Endothelial cell of umbilical vein (primary cell): ENCODE results near the gene SLC35D2. TPM values are rescaled to one million over a fixed set of nuclear protein-coding genes. Genes with fewer than 3 reads are reported as not detected.

ENCODE experiments used
- BruUV-seq: library from RNA; stranded (reverse); fragments of 400-500 nt; replicated peaks from 2 replicates; lab custom pipeline; 2021; lab: Mats Ljungman, UMichigan
- CTCF ChIA-PET: fragments of 300-600, 350-600 bp; sonication (Branson Sonifier 250); formaldehyde crosslinking; loops from one replicate; lab custom pipeline; 2021; ENCODE audit warnings: antibody characterized with exemption, inconsistent platforms; lab: Charles Lee
- POLR2A ChIA-PET: fragments of 300-600, 350-600 bp; sonication (Branson Sonifier 250); formaldehyde crosslinking; loops from one replicate; lab custom pipeline; 2021; ENCODE audit warnings: antibody characterized with exemption, inconsistent platforms; lab: Charles Lee
- DNase-seq: peaks from one replicate; pipeline ENCODE4 v3.0.0-alpha.2; 2011; ENCODE audit warnings: low read depth, low spot score
- FAIRE-seq: peaks from 2 replicates; lab custom pipeline; 2011; peaks lifted over from hg19 to GRCh38; lab: Jason Lieb, UNC
- H2AFZ ChIP-seq: 2 replicates; pipeline ENCODE4 v1.6.0; 2012; ENCODE audit warnings: low read depth, low read length, control low read depth, inconsistent platforms
- H3K27ac ChIP-seq: 2 replicates; pipeline ENCODE4 v1.5.1; 2011; ENCODE audit warnings: low read depth, mild to moderate bottlenecking, control low read depth, low read length, moderate library complexity; ENCODE audit not compliant: insufficient read depth
- H3K27me3 ChIP-seq, 2 experiments: 2 replicates each; pipeline versions ENCODE4 v1.6.0 to v1.6.1; 2011; ENCODE audit warnings: low read length in 2 of 2, mixed read lengths in 1 of 2; ENCODE audit not compliant: control insufficient read depth in 2 of 2, insufficient read depth in 2 of 2
- H3K36me3 ChIP-seq, 2 experiments: 2 replicates in 1 of 2; 3 replicates in 1 of 2; pipeline ENCODE4 v1.5.1; 2011; ENCODE audit warnings: low read length in 2 of 2, mild to moderate bottlenecking in 1 of 2, moderate library complexity in 1 of 2; ENCODE audit not compliant: control insufficient read depth in 2 of 2, insufficient read depth in 2 of 2; ENCODE audit errors: extremely low read depth in 1 of 2
- H3K4me1 ChIP-seq: 3 replicates; pipeline ENCODE4 v1.5.1; 2011; ENCODE audit warnings: mild to moderate bottlenecking, low read length; ENCODE audit not compliant: control insufficient read depth, insufficient read depth; ENCODE audit errors: extremely low read depth
- H3K4me2 ChIP-seq: 2 replicates; pipeline ENCODE4 v1.6.1; 2011; ENCODE audit warnings: low read length, control low read depth, mixed read lengths; ENCODE audit not compliant: insufficient read depth
- H3K4me3 ChIP-seq, 3 experiments: fragments of 200-600 bp in 1 of 3; sonication (generic), shearing (Covaris generic) in 1 of 3; replicated peaks in 1 of 3; 2 replicates each; pipeline ENCODE4 v1.5.1; 2011 to 2016; ENCODE audit warnings: control low read depth in 3 of 3, low read length in 3 of 3, mild to moderate bottlenecking in 2 of 3, inconsistent platforms in 1 of 3, low read depth in 1 of 3, moderate library complexity in 1 of 3; ENCODE audit not compliant: insufficient read depth in 1 of 3
- H3K79me2 ChIP-seq: 2 replicates; pipeline ENCODE4 v1.6.0; 2012; ENCODE audit warnings: low read length, inconsistent platforms; ENCODE audit not compliant: control insufficient read depth, insufficient read depth
- H3K9ac ChIP-seq: replicated peaks from 2 replicates; pipeline ENCODE3; 2011; ENCODE audit warnings: low read length, control low read depth; ENCODE audit not compliant: insufficient read depth; ENCODE audit errors: extremely low read depth
- H3K9me1 ChIP-seq: replicated peaks from 3 replicates; pipeline ENCODE4 v1.6.0; 2011; ENCODE audit warnings: mild to moderate bottlenecking, low read length; ENCODE audit not compliant: control insufficient read depth, insufficient read depth; ENCODE audit errors: extremely low read depth
- H3K9me3 ChIP-seq: replicated peaks from 2 replicates; pipeline ENCODE4 v1.5.1; 2012; ENCODE audit warnings: low read length, inconsistent platforms; ENCODE audit not compliant: control insufficient read depth, insufficient read depth
- H4K20me1 ChIP-seq: replicated peaks from 2 replicates; pipeline ENCODE3; 2011; ENCODE audit warnings: mild to moderate bottlenecking, low read length; ENCODE audit not compliant: control insufficient read depth, insufficient read depth; ENCODE audit errors: extremely low read depth
- EZH2 ChIP-seq: IDR thresholded peaks from 2 replicates; pipeline ENCODE4 v1.6.1; 2012; ENCODE audit warnings: borderline replicate concordance, low read depth, mild to moderate bottlenecking, moderate library complexity, low read length, inconsistent platforms; ENCODE audit not compliant: severe bottlenecking
- FOS ChIP-seq: IDR thresholded peaks from 2 replicates; pipeline ENCODE4 v1.6.1; 2011; ENCODE audit warnings: mild to moderate bottlenecking, low read length, moderate library complexity, borderline replicate concordance; ENCODE audit not compliant: insufficient read depth
- GATA2 ChIP-seq: IDR thresholded peaks from 2 replicates; pipeline ENCODE4 v1.7.0; 2011; ENCODE audit warnings: low read depth, mild to moderate bottlenecking, moderate library complexity, mixed read lengths, low read length; ENCODE audit not compliant: insufficient read length, insufficient read depth
- JUN ChIP-seq: IDR thresholded peaks from 2 replicates; pipeline ENCODE4 v1.6.1; 2011; ENCODE audit warnings: borderline replicate concordance, low read depth; ENCODE audit not compliant: insufficient read length, insufficient read depth
- MAX ChIP-seq: IDR thresholded peaks from 2 replicates; pipeline ENCODE4 v1.6.1; 2011; ENCODE audit not compliant: insufficient read depth, insufficient read length
- MYC ChIP-seq: IDR thresholded peaks from one replicate; pipeline ENCODE4 v1.6.1; 2011; ENCODE audit warnings: mild to moderate bottlenecking, low read depth, low read length
- POLR2A ChIP-seq: IDR thresholded peaks from 2 replicates; pipeline ENCODE4 v1.6.1; 2012; ENCODE audit warnings: low read depth, mild to moderate bottlenecking, control low read depth, low read length
- POLR2AphosphoS5 ChIP-seq: IDR thresholded peaks from 2 replicates; pipeline ENCODE4 v1.6.1; 2012; ENCODE audit warnings: low read depth, mild to moderate bottlenecking, control low read depth, low read length, moderate library complexity; ENCODE audit not compliant: insufficient read depth
- dilution Hi-C: fragments of 300-500 bp; cut with MboI; formaldehyde crosslinking; loops from one replicate; pipeline ENCODE4 v1.15.0; 2019; ENCODE audit warnings: low sequenced_read_pairs; ENCODE audit not compliant: extremely low pct_ligation_motif_present
- intact Hi-C: fragments of 100-400 bp; cut with micrococcal nuclease; formaldehyde crosslinking; loops from one replicate; pipeline ENCODE4 v1.10.0; 2022
- polyA plus RNA-seq, 4 experiments: library from polyadenylated mRNA; depleted of rRNA in 3 of 4; stranded (reverse) in 3 of 4; unstranded in 1 of 4; fragments of >200 nt; gene quantifications; 2 replicates each; pipeline versions ENCODE4 v1.2.1 to v1.2.3, GENCODE V29; 2011 to 2012; ENCODE audit warnings: missing spikeins in 1 of 4
- total RNA-seq: library from RNA; stranded (reverse); gene quantifications from 2 replicates; pipeline ENCODE4 v1.2.3, GENCODE V29; 2021
- TF ChIP-seq, protein P1 (sequence below), 2 donors: IDR thresholded peaks; 1 replicate in 1 of 2; 2 replicates in 1 of 2; pipeline ENCODE4 v1.5.1; 2011; ENCODE audit warnings: low read length in 2 of 2, mild to moderate bottlenecking in 2 of 2, moderate library complexity in 2 of 2, control low read depth in 1 of 2, inconsistent platforms in 1 of 2, low read depth in 1 of 2; ENCODE audit not compliant: insufficient read depth in 1 of 2; ENCODE audit errors: extremely low read depth in 1 of 2

SLC35D2 gene
- total and polyA plus RNA-seq, 2 donors (not counting 3 experiments of a cell fraction or from before 2014, with no cell fraction given), result 21.1 to 29.9 TPM

DNA sequence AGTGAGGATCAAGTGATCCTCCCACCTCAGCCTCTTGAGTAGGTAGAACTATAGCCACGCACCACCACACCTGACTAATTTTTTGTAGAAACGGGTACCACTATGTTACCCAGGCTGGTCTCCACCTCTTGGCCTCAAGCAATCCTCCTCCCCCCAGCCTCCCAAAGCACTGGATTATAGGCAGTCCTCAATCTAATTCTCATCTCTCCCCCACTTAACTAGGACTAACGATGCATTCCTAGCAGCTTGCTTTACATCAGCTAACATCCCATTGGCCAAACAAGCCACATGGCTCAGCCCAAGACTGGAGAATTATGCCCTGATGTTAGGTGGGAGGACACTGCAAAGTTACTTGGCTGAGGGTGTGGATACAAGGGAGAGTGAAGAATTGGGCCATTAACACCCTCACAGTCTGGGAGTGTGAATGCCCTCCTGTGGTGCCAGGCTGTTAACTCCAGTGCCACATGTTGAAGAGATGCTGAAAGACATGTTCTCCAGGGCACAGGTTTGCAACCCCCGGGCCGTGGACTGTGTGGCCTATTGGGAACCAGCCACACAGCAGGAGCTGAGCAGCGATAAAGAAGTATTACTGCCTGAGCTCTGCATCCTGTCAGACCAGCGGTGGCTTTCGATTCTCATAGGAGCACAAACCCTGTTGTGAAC, 39.9 kb upstream of the SLC35D2 start:
- Histone ChIP-seq H4K20me1 (no peaks in the 10 kb centered on the region), H3K4me2 (no peak overlapping the region), H3K27me3 (no peaks in the 10 kb centered on the region), H3K27ac (no peak overlapping the region), H2AFZ (peak overlapping the region; percentile 22), H3K4me1 (peaks cover 20% of the 10 kb centered on the region), H3K9me1 (no peaks in the 10 kb centered on the region), H3K36me3 (no peaks in the 10 kb centered on the region), H3K79me2 (no peaks in the 10 kb centered on the region), H3K4me3 (no peak overlapping the region), H3K9me3 (no peaks in the 10 kb centered on the region), H3K9ac (no peak overlapping the region)
- no TSS peak for BruUV-seq
- ChIA-PET POLR2A (no interaction called here), CTCF (no interaction called here)
- intact Hi-C loops, result loop anchor here (5.0 kb wide), 1 partner anchor 1116 kb away; no protein-coding TSS in a partner anchor
- TF ChIP-seq POLR2AphosphoS5 (no peak), JUN (no peak), EZH2 (no peak), FOS (no peak), MYC (no peak), MAX (no peak), GATA2 (no peak), POLR2A (no peak)
- TF ChIP-seq, protein P1, sequence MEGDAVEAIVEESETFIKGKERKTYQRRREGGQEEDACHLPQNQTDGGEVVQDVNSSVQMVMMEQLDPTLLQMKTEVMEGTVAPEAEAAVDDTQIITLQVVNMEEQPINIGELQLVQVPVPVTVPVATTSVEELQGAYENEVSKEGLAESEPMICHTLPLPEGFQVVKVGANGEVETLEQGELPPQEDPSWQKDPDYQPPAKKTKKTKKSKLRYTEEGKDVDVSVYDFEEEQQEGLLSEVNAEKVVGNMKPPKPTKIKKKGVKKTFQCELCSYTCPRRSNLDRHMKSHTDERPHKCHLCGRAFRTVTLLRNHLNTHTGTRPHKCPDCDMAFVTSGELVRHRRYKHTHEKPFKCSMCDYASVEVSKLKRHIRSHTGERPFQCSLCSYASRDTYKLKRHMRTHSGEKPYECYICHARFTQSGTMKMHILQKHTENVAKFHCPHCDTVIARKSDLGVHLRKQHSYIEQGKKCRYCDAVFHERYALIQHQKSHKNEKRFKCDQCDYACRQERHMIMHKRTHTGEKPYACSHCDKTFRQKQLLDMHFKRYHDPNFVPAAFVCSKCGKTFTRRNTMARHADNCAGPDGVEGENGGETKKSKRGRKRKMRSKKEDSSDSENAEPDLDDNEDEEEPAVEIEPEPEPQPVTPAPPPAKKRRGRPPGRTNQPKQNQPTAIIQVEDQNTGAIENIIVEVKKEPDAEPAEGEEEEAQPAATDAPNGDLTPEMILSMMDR (IDR thresholded peaks at IDR 0.05; ENCODE audit: extremely low read depth in 1 of 2, insufficient read depth in 1 of 2, low read depth in 1 of 2, low read length in 2 of 2), result no peak
- FAIRE-seq, result no peak
- DNase-seq, result no peak
- dilution Hi-C loops, result no loop called here
